COLO829 (cell line): ENCODE results near the gene RELB.

Experiments used
- DNase-seq: peaks from one replicate; pipeline ENCODE4 v3.0.0; 2012; ENCODE audit warnings: low spot score

RELB gene

GRCh38 chr19:45059258-45059965, 58.1 kb downstream of the RELB start:
- peak; percentile 72 for DNase-seq

DNA sequence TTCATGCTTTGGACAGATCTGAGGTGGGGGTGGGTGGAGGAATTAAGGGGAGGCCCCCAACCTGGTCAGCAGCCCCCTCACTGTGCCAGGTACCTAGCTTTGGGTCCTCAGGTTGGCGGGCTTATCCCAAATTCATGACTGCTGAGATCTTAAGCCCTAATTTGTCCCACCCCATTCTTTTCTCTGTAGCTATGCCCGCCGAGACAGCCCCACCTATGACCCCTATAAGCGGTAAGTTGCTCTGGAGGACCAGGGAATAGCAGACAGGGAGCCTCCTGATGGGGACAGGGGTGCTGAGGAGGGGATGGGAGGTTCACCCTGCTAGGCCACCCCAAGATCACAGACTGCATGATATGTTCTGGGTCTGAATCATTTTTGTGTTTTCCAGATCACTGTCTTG, 60.7 kb downstream of the RELB start:
- no peak for DNase-seq

DNA sequence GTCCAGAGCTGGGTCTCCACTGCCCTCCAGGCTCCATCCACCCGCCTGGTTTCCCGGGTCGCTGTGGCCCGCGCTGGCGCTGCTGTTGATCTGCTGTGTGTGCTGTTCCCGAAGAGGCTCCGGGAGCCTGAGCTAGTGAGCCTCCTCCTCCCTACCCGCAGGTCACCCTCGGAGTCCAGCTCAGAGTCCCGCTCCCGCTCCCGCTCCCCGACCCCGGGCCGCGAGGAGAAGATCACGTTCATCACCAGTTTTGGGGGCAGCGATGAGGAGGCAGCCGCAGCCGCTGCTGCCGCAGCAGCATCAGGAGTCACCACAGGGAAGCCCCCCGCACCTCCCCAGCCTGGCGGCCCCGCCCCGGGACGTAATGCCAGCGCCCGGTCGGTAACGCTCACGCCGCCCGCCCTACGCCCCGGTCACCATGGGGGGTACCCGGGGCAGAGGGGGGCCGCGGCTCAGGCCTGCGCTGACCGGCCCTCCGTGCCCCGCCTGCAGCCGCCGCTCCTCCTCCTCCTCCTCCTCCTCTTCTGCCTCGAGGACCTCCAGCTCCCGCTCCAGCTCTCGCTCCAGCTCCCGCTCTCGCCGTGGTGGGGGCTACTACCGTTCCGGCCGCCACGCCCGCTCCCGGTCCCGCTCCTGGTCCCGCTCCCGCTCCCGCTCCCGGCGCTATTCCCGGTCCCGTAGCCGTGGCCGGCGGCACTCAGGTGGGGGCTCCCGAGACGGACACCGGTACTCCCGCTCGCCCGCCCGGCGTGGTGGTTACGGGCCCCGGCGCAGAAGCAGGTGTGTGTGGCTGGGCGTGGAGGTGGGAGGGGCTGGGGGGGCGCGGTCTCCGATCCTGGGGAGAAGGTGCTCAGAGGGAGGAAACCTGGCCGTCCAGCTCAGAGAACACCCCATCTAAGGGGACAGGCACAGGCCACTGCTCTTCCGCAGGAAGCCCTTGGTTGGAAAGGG, 62.9 kb downstream of the RELB start:
- DNase-seq = no peak

DNA sequence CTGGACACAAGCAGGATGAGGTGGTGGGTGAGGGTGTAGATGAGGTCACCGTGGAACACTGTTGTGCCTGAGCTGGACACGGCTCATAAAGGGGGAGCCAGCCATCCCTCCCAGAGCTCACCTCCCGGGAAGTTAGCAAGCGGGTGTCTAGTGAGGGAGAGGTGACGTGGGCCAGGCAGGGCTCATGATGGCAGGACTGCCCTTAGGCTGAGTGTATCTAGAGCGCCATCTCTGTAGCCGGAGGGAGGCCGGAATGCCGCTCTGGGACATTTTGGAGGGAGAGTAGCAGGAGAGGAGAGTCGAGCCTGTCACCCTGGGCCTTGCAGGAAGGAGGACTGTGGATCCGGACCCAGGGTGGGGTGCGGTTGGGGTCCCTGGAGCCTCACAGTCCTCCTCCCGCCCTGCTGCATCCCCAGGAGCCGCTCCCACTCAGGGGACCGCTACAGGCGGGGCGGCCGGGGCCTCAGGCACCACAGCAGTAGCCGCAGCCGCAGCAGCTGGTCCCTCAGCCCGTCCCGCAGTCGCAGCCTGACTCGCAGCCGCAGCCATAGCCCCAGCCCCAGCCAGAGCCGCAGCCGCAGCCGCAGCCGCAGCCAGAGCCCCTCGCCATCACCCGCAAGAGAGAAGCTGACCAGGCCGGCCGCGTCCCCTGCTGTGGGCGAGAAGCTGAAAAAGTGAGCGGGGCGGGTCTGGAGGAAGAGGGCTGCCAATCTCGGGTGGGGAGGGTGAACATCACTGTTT, 65.8 kb downstream of the RELB start:
- DNase-seq = no peak

GRCh38 chr19:45068041-45068440, 66.8 kb downstream of the RELB start:
- DNase-seq = no peak

DNA sequence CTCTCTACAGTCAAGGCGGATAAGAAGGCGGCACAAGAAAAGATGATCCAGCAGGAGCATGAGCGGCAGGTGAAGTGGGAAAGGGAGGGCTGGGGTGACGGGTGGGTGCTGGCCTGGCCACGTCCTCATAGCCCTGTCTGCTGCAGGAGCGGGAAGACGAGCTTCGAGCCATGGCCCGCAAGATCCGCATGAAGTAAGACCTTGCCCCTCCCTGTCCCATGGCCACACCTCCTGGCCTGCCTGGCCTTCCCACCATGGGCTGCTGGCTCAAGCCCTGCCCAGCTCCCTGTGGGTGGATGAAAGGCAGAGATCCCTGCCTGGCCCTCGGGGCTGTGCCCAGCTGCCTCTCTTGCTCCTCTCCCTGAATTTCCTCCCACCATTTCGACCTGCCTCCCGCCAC, 67.8 kb downstream of the RELB start:
- DNase-seq = peak; percentile 73

- no peak for DNase-seq
These were observed 69.0 kb downstream of the RELB start for GRCh38 chr19:45070214-45070613.

DNA sequence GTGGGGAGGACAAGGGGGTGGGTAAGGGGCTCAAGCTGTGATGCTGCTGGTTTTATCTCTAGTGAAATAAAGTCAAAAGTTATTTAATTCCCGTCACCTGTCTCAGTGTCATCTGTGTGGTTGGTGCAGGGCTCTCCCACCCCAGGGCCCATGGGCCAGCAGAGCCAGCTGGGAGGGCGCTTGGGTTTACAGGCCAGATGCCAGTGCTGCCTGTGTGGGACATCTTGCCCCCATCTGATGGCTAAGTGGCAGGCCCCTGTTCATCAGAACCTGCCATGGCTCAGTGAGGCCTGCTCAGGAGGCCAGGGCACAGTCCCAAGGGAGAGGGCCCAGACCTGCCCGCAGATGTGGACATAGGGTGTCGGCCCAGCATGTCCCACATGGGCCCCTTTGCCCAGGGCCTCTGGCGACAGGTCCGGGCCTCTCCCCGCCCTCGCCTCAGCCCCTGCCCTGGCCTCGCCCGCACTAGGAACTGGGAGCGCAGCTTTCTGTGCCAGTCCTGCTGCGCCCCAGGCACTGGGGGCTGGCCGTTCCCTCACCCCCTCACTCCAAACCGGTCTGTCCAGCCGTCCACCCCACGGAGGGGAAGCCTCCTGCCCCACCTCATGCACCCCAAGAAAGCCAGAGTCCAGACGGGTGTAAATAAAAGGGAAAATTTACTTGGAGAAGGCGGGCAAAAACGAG, 69.7 kb downstream of the RELB start:
- DNase-seq = no peak

GRCh38 chr19:45071545-45071938, 70.3 kb downstream of the RELB start:
- no peak for DNase-seq

- no peak for DNase-seq
These were observed 70.9 kb downstream of the RELB start for GRCh38 chr19:45071969-45072790.

GRCh38 chr19:45074744-45075300, 73.6 kb downstream of the RELB start:
- DNase-seq = no peak

GRCh38 chr19:45075301-45076028, 74.2 kb downstream of the RELB start:
- no peak for DNase-seq

DNA sequence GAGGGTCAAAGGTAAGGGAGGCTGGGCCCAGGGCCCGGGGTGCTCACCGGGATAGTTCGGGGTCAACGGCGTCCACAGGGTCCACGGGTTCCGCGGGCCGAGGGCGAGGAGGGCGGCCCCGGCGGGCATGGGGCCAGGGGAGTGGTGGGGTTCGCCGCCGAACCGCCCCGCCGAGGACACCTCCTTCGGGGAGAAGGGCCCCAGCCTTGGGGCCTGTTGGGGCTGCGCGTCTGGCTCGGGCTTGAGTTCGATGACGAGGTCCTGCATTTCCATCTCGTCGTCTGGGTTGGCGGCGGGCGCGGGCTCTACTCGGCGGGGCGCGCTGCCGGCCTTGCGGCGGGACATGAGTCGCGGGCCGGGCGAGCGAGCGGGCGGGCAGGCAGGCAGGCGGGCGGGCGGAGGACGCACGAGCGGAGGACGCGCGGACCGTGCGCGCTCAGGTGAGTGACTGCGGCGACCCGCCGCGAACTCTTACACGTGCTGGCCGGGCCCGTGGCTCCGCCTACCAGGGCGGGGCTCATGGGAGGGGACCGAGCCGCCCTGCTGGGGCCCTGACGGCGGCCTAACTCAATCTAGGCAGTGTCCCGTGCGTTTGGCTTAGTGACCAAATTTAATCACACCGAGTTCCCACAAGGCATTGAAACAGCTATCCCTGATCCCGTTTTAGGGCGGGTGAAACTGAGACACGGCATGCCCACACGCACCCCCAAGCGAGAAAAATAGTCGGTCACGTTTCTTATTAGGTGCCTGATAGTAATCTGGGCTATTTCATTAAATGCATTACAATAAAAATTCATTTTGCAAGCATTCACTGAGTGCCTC, 75.0 kb downstream of the RELB start, which contains the start of gene ZNF296:
ZNF296 (minus strand) TSS at position 450 of the 822 bp plus-strand sequence; CDS start at position 345, 105 bp downstream.
- DNase-seq = no peak

DNA sequence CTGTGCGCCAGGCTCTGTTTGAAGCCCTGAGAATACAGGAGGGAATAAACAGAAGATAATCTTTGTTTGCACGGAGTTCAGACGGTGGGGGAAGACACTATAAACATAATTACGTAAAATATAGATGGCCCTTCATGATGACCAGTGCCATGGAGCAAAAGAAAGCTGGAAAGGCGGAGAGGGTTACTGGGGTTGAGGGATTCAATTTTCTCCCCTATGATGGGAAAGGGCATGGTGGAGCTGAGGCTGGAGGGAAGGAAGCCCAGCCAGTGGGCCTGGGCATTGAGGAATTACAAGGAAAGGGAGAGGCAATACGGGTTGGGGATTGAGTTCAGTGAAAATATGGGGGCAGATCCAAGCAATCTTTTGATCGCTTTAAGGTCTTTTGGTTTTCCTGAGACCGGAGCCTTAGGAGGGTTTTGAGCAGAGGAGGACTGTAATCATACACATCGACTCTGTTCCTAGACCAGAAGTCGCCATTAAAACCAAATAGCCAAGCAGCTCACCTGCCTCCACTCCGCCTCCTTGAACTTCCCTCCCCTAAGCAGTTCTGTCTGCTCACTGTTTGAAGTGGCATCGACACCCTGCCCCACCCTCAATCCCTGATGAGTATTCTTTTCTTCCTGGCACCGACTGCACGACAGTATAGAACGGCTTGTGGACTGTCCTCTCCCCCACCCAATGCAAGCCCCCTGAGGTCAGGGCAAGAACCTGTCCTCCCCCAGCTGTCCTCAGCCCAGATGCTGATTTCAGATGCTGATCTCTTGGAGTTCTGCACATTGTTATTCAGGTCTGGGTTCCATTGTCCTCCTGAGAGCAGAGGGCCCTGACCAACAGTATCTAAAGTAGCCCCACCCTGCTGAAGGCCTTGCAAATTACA, 75.8 kb downstream of the RELB start:
- no peak for DNase-seq

GRCh38 chr19:45078390-45079062, 77.3 kb downstream of the RELB start:
- DNase-seq = no peak

GRCh38 chr19:45079063-45079910, 78.0 kb downstream of the RELB start, which contains the start of gene GEMIN7:
TSS of gene GEMIN7 (plus strand) at chr19:45079260. CDS start at chr19:45090115, 10,855 bp downstream.
- DNase-seq = no peak
